GM12801 (cell line): Measurements from ENCODE around the gene OSBPL1A.

Experiments used
- CTCF ChIP-seq: IDR thresholded peaks from one replicate; pipeline ENCODE4 v1.5.1; 2011; ENCODE audit warnings: control low read depth; ENCODE audit not compliant: insufficient read length; ENCODE audit errors: extremely low read depth

The OSBPL1A gene

GRCh38 chr18:24300703-24301102 lies 96.9 kb downstream of the OSBPL1A start:
- TF ChIP-seq CTCF = no peak

- TF ChIP-seq CTCF = no peak
Observed at GRCh38 chr18:24296276-24296675, 101.3 kb downstream of the OSBPL1A start.

GRCh38 chr18:24293254-24293653 lies 104.4 kb downstream of the OSBPL1A start:
- TF ChIP-seq CTCF = no peak

- no peak for TF ChIP-seq CTCF
Observed at GRCh38 chr18:24278591-24278990, 119.0 kb downstream of the OSBPL1A start.

GRCh38 chr18:24277516-24278195 lies 120.0 kb downstream of the OSBPL1A start:
- no peak for TF ChIP-seq CTCF

- no peak for TF ChIP-seq CTCF
Observed at GRCh38 chr18:24276994-24277393, 120.6 kb downstream of the OSBPL1A start.

GRCh38 chr18:24274837-24275236 lies 122.8 kb downstream of the OSBPL1A start:
- no peak for TF ChIP-seq CTCF
